H1 (cell line): Measurements from ENCODE around the gene OCLN. TPM values are rescaled to one million over a fixed set of nuclear protein-coding genes. Genes with fewer than 3 reads are reported as not detected.

Experiments used
- BCL11A ChIP-seq, 2 experiments: IDR thresholded peaks; one replicate each; pipeline ENCODE4 v1.6.1; 2011; ENCODE audit warnings: low read depth in 2 of 2, low read length in 2 of 2, mild to moderate bottlenecking in 2 of 2
- CBX5 ChIP-seq: fragments of 300-800, 300-1000 bp; sonication (generic); IDR thresholded peaks from 2 replicates; pipeline ENCODE4 v1.7.1; 2016; ENCODE audit warnings: antibody characterized with exemption, low read length, low read depth
- CHD7 ChIP-seq: fragments of 300-600 bp; sonication (generic); IDR thresholded peaks from 2 replicates; pipeline ENCODE4 v1.7.1; 2012; ENCODE audit warnings: low read length, moderate library complexity, mild to moderate bottlenecking, inconsistent platforms; ENCODE audit not compliant: insufficient replicate concordance
- E2F6 ChIP-seq: IDR thresholded peaks from 2 replicates; pipeline ENCODE4 v1.6.1; 2012; ENCODE audit warnings: inconsistent platforms
- NANOG ChIP-seq: IDR thresholded peaks from 2 replicates; pipeline ENCODE4 v1.6.1; 2011; ENCODE audit warnings: low read length, low read depth, mild to moderate bottlenecking, inconsistent platforms; ENCODE audit not compliant: insufficient read depth, poor library complexity, severe bottlenecking
- SAP30 ChIP-seq: fragments of 300-600 bp; sonication (generic); IDR thresholded peaks from 2 replicates; pipeline ENCODE4 v1.7.1; 2012; ENCODE audit warnings: low read length, moderate library complexity, mild to moderate bottlenecking, inconsistent platforms; ENCODE audit not compliant: insufficient read depth, insufficient replicate concordance
- SIX5 ChIP-seq: IDR thresholded peaks from 2 replicates; pipeline ENCODE4 v1.6.1; 2011; ENCODE audit warnings: mild to moderate bottlenecking, low read depth, low read length
- polyA plus RNA-seq, 7 experiments: library from polyadenylated mRNA; depleted of rRNA in 3 of 7; stranded (reverse) in 5 of 7; unstranded in 2 of 7; fragments of >200 nt in 5 of 7; fragments of 200-250 nt in 2 of 7; gene quantifications; 1 replicate in 5 of 7; 2 replicates in 1 of 7; 4 replicates in 1 of 7; pipeline versions ENCODE4 v1.2.1 to v1.2.3, GENCODE V29; 2011 to 2013; ENCODE audit warnings: missing spikeins in 2 of 7, mixed read lengths in 2 of 7
- total RNA-seq: library from RNA; stranded (reverse); fragmentation: NEBNext Ultra II Directional; extraction: Animal tissue kit (Norgen Biotek cat#: 25700); gene quantifications from 2 replicates; pipeline ENCODE4 v1.2.1, GENCODE V29; 2021

The OCLN gene
- total and polyA plus RNA-seq, 2 of the 8 experiments (the other 6 are each of a cell fraction or from before 2014, with no cell fraction given): 27.9 to 85.5 TPM

- no peak for TF ChIP-seq CHD7
- no peak for TF ChIP-seq CBX5
- TF ChIP-seq SAP30: no peak
- TF ChIP-seq E2F6: peak; percentile 36
- no peak for TF ChIP-seq NANOG
- TF ChIP-seq SIX5: no peak
- no peak for TF ChIP-seq BCL11A (IDR thresholded peaks at IDR 0.05; ENCODE audit: low read depth in 2 of 2, low read length in 2 of 2)
Observed at GRCh38 chr5:69493396-69494133, 975 bp downstream of the OCLN start (continued).
